ENCODE data around the gene CRY2.

DNA sequence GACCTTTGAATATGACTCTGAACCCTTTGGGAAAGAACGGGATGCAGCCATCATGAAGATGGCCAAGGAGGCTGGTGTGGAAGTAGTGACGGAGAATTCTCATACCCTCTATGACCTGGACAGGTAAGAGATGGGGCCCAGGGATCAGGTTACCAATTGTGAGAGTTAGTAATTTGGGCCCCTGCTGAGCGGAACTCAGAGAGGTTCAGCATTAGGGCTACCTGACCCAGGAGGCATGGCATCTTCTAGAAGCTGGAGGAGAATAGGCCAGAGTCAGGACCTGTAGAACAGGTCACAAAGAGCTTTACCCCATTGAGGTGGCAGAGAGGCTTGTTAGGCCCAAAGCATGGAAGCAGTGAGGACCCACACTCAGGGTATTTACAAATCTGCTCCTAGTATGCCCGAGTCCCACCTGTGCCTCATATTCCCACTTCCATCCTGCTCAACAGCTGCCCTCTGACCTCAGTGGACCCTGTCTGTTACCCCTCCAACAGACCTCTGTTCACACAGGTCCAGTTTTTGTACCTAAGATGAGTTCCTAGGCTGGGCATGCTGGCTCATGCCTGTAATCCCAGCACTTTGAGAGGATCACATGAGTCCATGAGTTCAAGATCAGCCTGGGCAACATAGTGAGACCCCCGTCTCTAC lies 11.6 kb downstream of the CRY2 start:
- TF ChIP-seq POLR2A (IDR thresholded peaks at IDR 0.05), result no peak
- TF ChIP-seq CTCF (IDR thresholded peaks at IDR 0.05 in 4 of 5, conservative IDR thresholded peaks at IDR 0.05 in 1 of 5), result no peak

Measured in gastrocnemius medialis (tissue), 4 donors.